Measurements from ENCODE around the gene BCL7C.
"Not testable (repeated sequence)": the region's sequence is repeated elsewhere in the genome, so short reads cannot be mapped to it uniquely, and the experiment has no call there.

BCL7C gene

GRCh38 chr16:30893744-30894539 lies at the start of gene BCL7C:
Gene BCL7C, minus strand, starts transcription at chr16:30894077. Its CDS starts 133 bp downstream, at chr16:30893944.
- peak; percentile 81 for DNase-seq

- no peak for DNase-seq
Measured at GRCh38 chr16:30942426-30942806, 48.5 kb upstream of the BCL7C start.

- peak; percentile 63 for DNase-seq
Measured at GRCh38 chr16:30941600-30942425, 47.9 kb upstream of the BCL7C start.

- DNase-seq = not testable (repeated sequence)
Measured at GRCh38 chr16:30939571-30939970, 45.7 kb upstream of the BCL7C start.

- no peak for DNase-seq
Measured at GRCh38 chr16:30937692-30938091, 43.8 kb upstream of the BCL7C start.

- no peak for DNase-seq
Measured at GRCh38 chr16:30934827-30935557, 41.1 kb upstream of the BCL7C start.

- no peak for DNase-seq
Measured at GRCh38 chr16:30931068-30931650, 37.3 kb upstream of the BCL7C start.

GRCh38 chr16:30930160-30930571 lies 36.3 kb upstream of the BCL7C start:
- DNase-seq = no peak

GRCh38 chr16:30929167-30929566 lies 35.3 kb upstream of the BCL7C start:
- DNase-seq = no peak

- DNase-seq = no peak
Measured at GRCh38 chr16:30928390-30928789, 34.5 kb upstream of the BCL7C start.

GRCh38 chr16:30927789-30928378 lies 34.0 kb upstream of the BCL7C start:
- peak; percentile 59 for DNase-seq

GRCh38 chr16:30926937-30927788 lies 33.3 kb upstream of the BCL7C start:
- DNase-seq = no peak

- no peak for DNase-seq
Measured at GRCh38 chr16:30925995-30926811, 32.3 kb upstream of the BCL7C start.

GRCh38 chr16:30925632-30925987 lies 31.7 kb upstream of the BCL7C start:
- DNase-seq = no peak

- DNase-seq = no peak
Measured at GRCh38 chr16:30924913-30925631, 31.2 kb upstream of the BCL7C start.

GRCh38 chr16:30924076-30924912 lies 30.4 kb upstream of the BCL7C start:
- DNase-seq = no peak

- DNase-seq = no peak
Measured at GRCh38 chr16:30923554-30924075, 29.7 kb upstream of the BCL7C start, which contains the start of gene FBXL19. Gene FBXL19, plus strand, starts transcription at chr16:30923572. Its CDS starts 2,183 bp downstream, at chr16:30925755.

GRCh38 chr16:30922960-30923535 lies 29.2 kb upstream of the BCL7C start:
- peak; percentile 96 for DNase-seq
